ENCODE measurements around the gene ARHGAP23. TPM values are rescaled to one million over a fixed set of nuclear protein-coding genes. Genes with fewer than 3 reads are reported as not detected.

ARHGAP23 gene
- total and polyA plus RNA-seq, 2 donors (not counting 3 experiments of a cell fraction or from before 2014, with no cell fraction given) = 25.4 to 190 TPM

- Histone ChIP-seq H3K9me1 (replicated peaks; ENCODE audit: control insufficient read depth, extremely low read depth, insufficient read depth, low read length) (no peaks in the 10 kb centered on the region), H3K27ac (ENCODE audit: insufficient read depth, low read depth, low read length) (no peak overlapping the region), H3K4me3 (replicated peaks in 1 of 3; ENCODE audit: insufficient read depth in 1 of 3, low read depth in 1 of 3, low read length in 3 of 3) (no peak overlapping the region), H3K4me2 (ENCODE audit: insufficient read depth, low read length) (no peak overlapping the region), H3K9ac (replicated peaks; ENCODE audit: extremely low read depth, insufficient read depth, low read length) (no peak overlapping the region), H3K27me3 (ENCODE audit: control insufficient read depth in 2 of 2, insufficient read depth in 2 of 2, low read length in 2 of 2) (no peaks in the 10 kb centered on the region), H2AFZ (ENCODE audit: low read depth, low read length) (no peak overlapping the region), H3K9me3 (replicated peaks; ENCODE audit: control insufficient read depth, insufficient read depth, low read length) (no peaks in the 10 kb centered on the region), H3K36me3 (ENCODE audit: control insufficient read depth in 2 of 2, extremely low read depth in 1 of 2, insufficient read depth in 2 of 2, low read length in 2 of 2) (no peaks in the 10 kb centered on the region), H4K20me1 (replicated peaks; ENCODE audit: control insufficient read depth, extremely low read depth, insufficient read depth, low read length) (no peaks in the 10 kb centered on the region), H3K79me2 (ENCODE audit: control insufficient read depth, insufficient read depth, low read length) (no peaks in the 10 kb centered on the region), H3K4me1 (ENCODE audit: control insufficient read depth, extremely low read depth, insufficient read depth, low read length) (no peaks in the 10 kb centered on the region)
- no peak for TF ChIP-seq JUN (IDR thresholded peaks at IDR 0.05; ENCODE audit: borderline replicate concordance, insufficient read depth, insufficient read length, low read depth)
- TF ChIP-seq EZH2 (IDR thresholded peaks at IDR 0.05; ENCODE audit: borderline replicate concordance, low read depth, low read length, severe bottlenecking) = no peak
- no peak for TF ChIP-seq POLR2AphosphoS5 (IDR thresholded peaks at IDR 0.05; ENCODE audit: insufficient read depth, low read depth, low read length)
- no peak for TF ChIP-seq MAX (IDR thresholded peaks at IDR 0.05; ENCODE audit: insufficient read depth, insufficient read length)
- no peak for TF ChIP-seq FOS (IDR thresholded peaks at IDR 0.05; ENCODE audit: borderline replicate concordance, insufficient read depth, low read length)
- TF ChIP-seq POLR2A (IDR thresholded peaks at IDR 0.05; ENCODE audit: low read depth, low read length) = no peak
- no peak for TF ChIP-seq GATA2 (IDR thresholded peaks at IDR 0.05; ENCODE audit: insufficient read depth, insufficient read length, low read depth, low read length)
- TF ChIP-seq MYC (IDR thresholded peaks at IDR 0.05; ENCODE audit: low read depth, low read length) = no peak
- TF ChIP-seq CTCF (IDR thresholded peaks at IDR 0.05; ENCODE audit: extremely low read depth in 1 of 2, insufficient read depth in 1 of 2, low read depth in 1 of 2, low read length in 2 of 2) = no peak
- intact Hi-C loops (cut with micrococcal nuclease) (no loop called here), dilution Hi-C loops (cut with MboI; ENCODE audit: extremely low pct_ligation_motif_present, low sequenced_read_pairs) (no loop called here)
- no TSS peak for BruUV-seq (replicated peaks)
- FAIRE-seq (no peak), DNase-seq (ENCODE audit: low read depth, low spot score) (no peak)
- POLR2A ChIA-PET = no interaction called here
- CTCF ChIA-PET = interaction anchor here (2.7 to 5.2 kb wide), 4 partner anchors 13 to 187 kb away, joined by 10 to 72 read pairs (median 15); no protein-coding TSS in a partner anchor
Observed at GRCh38 chr17:38535886-38536285, 107.6 kb downstream of the ARHGAP23 start.
